Stimulated activated CD8-positive, alpha-beta memory T cell treated with anti-CD3 and anti-CD28 coated beads, Interleukin-4, amount 100 ng/mL, for 24 hours (primary cell): ENCODE measurements around the gene DQX1.

Experiments used
- DNase-seq: peaks from one replicate; pipeline ENCODE4 v3.0.0-alpha.2; 2020; ENCODE audit warnings: low read depth

The DQX1 gene

GRCh38 chr2:74530239-74531187, 4.5 kb upstream of the DQX1 start:
- peak; percentile 21 for DNase-seq

DNA sequence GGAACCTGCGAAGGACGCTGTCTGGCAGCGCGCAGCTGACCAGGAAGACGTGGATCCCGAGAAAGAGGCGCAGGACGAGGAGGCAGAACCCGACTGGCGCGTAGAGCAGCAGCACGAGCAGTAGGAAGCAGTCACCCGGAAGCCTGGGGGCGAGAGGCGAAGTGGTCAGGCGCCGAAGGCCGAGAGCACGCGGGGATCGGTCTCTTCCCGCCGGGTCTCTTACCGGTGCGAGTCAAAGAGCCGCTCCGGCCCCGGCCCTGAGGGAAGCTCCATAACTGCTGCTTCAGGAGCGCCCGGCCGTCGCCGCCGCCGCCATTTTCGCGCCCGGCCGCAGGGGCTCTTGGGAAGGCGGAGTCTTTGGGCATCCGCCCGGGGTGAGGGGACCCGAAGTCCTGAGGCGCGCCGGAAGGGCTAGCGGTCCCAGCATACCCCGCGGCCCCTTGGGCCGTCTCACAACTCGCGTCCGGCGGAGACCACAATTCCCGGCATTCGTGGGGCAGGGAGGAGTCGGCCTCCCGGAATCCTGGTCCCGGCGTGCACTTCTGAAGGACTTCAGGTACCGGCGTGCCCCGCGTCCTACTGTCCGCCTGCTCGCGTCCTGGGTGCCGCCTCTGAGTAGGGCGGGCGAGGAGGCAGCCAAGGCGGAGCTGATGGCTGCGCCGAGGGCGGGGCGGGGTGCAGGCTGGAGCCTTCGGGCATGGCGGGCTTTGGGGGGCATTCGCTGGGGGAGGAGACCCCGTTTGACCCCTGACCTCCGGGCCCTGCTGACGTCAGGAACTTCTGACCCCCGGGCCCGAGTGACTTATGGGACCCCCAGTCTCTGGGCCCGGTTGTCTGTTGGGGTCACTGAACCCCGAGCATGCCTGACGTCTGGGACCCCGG, 3.6 kb upstream of the DQX1 start, which contains the start of the genes AUP1 and HTRA2:
Gene AUP1 (minus strand): TSS at position 350 of the 882 bp plus-strand sequence. CDS start 77 bp downstream, at position 273.
Gene HTRA2 (plus strand): TSS at position 577 of the 882 bp plus-strand sequence. CDS start 74 bp downstream, at position 651.
- peak; percentile 89 for DNase-seq

DNA sequence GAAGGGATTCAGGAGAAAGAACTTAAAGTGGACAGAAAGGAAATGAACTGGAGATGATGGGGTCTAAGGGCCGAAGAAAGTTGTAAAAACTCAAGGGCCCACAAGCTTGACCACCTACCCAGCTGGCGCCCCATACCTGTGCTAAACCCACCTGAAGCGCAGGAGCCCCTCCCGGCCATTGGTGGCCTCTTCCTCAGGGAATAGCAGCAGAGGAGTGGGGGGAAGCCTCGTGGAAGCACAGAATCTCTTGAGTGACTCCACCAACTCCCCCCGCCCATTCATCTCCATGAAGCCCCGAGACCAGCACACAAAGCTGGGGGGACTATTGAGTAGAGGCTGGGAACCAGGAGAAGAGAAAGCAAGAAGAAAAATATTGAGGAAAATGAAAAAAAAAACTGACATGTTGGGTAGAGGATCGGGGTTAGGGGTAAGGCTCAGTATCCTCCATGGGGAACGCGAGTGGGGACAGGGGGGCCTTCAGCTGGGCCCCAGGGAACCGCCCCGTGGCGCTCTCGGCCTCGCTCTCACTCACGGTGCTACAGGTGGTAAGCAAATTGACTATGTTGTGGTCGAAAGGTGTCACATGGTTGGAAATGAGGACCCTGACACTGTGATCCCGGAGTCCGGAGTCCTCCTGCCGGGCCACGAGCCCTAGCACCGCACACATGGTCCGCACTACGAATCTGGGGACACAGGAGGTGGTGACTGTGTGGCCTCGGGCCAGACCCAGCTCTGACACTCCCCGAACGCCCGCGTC, 2.7 kb upstream of the DQX1 start:
- no peak for DNase-seq

DNA sequence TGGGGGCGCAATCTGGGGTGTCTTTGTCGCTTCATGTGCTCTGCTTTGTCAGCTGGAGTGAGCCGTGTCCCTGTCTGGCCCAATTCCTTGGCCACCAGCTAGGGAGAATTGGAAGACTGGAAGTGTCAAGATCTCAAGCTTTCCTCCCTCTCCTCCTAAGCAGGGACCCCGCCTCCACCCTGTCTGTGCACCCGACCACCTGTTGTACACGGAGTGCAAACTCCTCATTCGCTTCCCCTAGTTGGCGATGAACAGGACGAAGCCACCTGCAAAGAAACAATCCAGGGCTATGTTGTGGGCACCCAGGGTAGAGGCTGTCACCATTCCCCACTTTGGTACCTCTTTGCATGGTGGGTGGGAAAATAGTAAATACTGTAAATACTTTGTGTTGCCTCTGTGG, 1.7 kb upstream of the DQX1 start:
- DNase-seq = no peak

DNA sequence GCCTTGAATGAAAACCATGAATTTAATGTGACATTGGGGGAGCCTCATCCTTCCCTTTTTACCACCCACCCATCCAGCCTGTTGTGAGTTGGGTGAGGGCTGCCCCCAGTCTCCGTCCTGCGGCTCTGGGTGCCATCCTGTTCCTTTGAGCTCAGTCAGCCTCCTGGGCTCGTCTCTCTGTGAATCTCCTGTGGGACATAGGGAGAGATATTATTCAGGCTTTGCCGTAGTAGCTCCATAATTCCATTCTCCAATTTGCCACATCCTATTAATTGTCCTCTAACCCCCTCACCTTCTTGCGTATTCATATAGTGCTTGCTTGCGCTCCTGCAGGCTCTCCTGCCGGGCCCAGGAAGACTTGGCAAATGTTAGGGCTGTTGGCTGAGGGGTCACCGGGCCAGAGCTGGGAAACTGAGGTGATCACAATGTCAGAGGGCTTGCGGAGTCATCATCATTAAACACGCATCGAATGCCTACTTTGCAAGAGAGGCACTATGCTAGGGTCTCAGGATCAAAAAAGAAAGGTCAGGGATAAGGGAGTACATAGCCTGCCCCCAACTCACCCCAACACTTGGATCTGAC, 709 bp upstream of the DQX1 start:
- DNase-seq = no peak

- DNase-seq = no peak
These were observed 895 bp downstream of the DQX1 start for GRCh38 chr2:74524955-74525716.

GRCh38 chr2:74524005-74524404, 2.0 kb downstream of the DQX1 start:
- DNase-seq = no peak

DNA sequence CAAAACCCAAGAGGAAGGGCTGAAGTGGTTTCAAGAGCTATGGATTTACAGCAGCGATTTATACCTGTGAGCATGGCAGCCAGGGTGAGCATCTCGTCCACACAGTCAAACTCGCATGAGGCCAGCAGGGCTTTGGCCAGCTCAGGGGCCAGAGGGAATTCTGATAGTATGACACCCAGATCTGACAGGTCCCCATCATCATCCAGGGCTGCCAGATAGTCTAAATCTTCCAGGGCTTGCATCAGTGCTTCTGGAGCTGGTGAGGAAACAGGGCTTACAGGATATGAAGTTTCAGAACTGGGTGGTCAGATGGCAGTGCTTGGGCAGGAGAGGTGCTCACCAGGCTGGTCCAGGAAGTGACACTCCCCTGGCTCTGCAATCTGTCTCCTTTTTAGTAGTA, 3.5 kb downstream of the DQX1 start:
- DNase-seq = no peak

- no peak for DNase-seq
These were observed 9.4 kb downstream of the DQX1 start for GRCh38 chr2:74516650-74517049.

DNA sequence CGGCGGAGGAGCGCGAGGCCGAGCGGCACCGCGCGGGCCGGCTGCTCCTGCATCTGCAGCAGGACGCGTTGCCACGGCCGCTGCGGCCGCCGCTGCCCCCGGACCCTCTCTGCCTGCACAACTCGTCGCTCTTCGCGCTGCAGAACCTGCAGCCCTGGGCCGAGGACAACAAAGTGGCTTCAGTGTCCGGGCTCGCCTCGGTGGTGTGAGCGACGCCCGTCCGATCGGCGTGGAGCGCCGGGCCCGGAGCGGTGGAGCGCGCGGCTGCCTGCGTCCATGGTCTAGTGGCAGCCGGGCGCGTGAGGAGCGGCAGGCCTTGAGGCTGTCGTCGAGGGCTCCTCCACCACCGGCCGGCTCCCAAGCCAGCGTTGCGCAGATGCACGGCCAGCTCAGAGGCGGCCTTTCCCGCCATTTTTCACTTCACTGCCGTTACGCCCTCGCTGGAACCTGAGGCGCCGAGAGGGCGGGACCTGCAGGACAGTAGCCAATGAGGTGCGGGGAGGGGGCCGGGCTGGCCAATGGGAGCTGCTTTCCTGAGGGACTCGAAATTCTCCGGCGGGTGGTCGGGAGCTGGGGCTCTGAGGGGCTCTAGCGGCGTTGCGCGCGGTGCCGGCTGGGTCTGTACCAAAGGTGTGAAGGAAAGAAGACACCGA, 9.9 kb downstream of the DQX1 start:
- DNase-seq = peak; percentile 64

DNA sequence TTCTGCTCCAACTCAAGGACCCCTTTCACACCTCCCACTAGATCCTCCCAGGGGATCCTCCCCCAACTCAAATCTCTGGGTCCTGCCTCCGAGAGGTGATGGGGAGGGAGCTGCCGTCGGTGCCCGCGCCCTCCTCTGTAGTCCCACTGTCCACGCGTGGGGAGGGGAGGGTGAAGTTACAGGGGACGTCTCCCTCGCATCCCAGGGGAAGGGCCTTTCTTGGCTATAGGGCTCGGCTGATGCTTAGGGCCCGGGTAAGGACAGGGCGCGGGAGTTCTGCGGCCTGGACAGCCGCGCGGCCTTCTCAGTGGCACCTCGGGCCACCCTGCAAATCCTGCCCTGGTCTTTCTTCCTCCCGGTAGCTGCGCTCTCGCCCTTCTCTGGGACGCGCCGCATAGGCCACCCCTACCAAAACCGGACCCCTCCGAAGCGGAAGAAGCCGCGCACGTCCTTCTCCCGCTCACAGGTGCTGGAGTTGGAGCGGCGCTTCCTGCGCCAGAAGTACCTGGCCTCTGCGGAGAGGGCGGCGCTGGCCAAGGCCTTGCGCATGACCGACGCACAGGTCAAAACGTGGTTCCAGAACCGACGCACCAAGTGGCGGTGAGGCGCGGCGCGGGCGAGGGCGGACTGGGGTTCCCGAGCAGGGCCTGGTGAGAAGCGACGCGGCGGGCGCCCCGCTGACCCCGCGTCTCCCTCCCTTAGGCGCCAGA, 10.6 kb downstream of the DQX1 start:
- DNase-seq = no peak

DNA sequence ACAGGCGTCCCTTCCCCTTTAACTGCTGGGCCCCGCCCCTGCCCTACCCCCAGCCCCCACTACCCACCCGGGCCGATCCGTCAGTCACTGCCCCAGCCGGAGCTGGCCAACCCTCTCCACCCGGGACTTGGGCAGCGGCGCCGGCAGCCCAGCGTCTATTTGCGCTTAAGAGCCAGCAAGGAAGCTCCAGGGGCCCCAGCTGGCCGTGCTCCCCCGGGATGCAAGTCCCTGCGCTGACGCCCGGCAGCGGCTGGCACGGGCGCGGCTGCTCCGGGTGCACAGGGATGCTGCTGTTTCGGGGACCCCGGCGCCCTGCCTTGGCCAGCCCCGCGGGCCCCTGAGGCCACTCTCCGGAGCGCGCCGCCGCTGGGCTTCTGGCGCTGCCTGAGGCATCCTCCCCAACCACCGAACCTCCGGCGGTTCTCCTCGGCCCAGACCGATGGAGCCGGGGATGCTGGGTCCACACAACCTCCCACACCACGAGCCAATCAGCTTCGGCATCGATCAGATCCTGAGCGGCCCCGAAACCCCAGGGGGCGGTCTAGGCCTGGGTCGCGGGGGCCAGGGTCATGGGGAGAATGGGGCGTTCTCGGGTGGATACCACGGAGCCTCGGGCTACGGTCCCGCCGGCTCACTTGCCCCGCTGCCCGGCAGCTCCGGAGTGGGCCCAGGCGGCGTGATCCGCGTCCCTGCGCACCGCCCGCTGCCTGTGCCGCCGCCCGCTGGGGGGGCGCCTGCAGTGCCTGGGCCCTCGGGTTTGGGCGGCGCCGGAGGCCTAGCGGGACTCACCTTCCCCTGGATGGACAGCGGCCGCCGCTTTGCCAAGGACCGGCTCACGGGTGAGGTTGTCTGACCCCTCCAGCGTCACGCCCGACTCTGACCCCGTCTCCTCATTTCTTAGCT, 11.4 kb downstream of the DQX1 start, which contains the start of gene TLX2:
Gene TLX2 (plus strand): TSS at position 83 of the 903 bp plus-strand sequence. CDS start 357 bp downstream, at position 440.
- no peak for DNase-seq

GRCh38 chr2:74513605-74514367, 12.2 kb downstream of the DQX1 start:
- no peak for DNase-seq

DNA sequence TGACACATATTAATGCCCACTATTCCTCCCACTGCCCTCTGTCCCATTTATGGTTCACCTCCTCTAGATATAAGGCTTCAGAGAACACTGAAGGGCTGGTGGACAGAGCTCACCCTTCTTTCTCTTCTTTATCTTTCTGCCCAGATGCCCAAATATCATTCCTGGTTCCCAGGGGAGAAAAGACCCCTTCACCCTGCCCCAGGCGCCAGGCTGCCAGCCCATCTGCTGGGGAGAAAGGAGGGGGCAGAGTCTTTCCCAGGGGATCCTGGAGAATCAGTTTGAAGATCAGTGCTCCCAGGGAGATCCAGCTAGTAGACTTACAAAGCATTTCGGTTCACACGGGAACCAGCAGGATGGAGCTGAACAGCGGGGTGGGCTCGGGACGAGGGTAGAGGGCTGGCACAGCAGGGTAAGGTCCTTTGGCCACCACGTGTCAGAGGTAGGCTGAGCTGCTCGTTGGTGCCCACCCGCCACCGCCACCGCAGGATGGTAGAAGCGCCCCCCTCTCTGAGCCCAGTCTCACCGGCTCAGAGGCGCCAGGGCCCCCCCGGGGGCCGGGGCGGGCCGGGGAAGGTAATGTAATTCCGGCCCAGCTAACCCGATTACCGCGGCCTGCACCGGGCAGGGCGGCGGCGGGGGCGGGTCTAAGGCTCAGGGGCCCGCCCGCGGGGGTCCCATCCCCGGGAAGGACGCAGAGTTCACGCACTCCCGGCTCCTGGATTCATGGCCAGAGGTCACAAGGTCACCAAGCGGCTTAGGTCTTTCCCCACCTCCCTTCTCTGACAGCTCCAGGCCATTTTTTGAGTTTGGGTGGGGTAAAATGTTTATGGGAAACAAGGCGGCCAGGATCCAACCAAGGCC, 13.1 kb downstream of the DQX1 start:
- no peak for DNase-seq

DNA sequence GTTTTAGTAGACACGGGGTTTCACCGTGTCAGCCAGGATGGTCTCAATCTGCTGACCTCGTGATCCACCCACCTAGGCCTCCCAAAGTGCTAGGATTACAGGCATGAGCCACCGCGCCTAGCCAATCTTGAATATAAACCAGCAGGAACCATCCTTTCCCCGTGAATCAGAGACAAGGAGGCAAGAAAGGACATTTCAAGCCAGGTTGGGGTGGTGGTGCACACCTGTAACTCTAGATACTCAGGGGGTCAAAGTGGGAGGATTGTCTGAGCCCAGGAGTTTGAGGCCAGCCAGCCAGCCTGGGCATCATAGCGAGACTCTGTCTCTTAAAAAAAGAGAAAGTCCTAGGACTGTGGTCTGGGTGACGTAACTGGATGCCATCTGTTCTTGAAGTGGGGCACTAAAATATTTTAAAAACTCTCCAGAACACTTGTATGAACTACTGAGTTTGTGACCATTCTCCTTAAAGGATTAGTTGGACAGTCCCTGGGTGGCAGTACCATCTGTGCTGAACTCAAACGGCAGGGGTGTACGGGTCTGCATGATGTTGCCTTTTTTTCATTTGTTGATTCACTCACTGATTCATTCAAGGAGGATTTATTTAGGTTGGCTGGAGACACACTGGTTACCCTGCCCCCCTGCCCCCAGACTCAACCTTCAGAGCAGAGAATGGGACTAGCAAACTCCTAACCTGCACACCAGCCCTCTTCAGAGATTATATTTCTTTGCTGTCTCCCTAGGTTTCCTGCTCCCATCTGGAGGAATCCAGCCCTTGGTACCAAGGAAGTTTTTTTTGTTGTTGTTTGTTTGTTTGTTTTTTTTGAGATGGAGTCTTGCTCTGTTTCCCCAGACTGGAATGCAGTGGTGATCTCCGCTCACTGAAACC, 14.7 kb downstream of the DQX1 start:
- DNase-seq = no peak

DNA sequence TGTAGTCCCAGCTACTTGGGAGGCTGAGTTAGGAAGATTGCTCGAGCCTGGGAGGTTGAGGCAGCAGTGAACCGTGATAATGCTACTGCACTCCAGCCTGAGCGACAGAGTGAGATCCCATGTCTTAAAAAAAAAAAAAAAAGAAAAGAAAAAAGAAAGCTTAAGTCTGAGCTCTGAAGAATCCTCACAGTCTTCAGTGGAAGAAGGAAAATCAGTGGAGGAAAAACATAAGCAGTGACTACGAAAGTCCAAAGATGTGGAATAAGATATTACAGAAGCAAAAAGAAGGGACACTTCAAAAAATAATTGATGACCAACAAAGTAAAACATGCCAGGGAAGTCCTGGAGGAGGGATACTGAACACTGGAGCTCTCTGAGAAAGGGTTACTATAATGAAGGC, 15.8 kb downstream of the DQX1 start:
- no peak for DNase-seq
